ENCODE measurements around the gene PSG6. TPM values are rescaled to one million over a fixed set of nuclear protein-coding genes. Genes with fewer than 3 reads are reported as not detected.
"Not testable (repeated sequence)": the region's sequence is repeated elsewhere in the genome, so short reads cannot be mapped to it uniquely, and the experiment has no call there.

PSG6 gene
- polyA plus RNA-seq, 2 donors = not detected

DNA sequence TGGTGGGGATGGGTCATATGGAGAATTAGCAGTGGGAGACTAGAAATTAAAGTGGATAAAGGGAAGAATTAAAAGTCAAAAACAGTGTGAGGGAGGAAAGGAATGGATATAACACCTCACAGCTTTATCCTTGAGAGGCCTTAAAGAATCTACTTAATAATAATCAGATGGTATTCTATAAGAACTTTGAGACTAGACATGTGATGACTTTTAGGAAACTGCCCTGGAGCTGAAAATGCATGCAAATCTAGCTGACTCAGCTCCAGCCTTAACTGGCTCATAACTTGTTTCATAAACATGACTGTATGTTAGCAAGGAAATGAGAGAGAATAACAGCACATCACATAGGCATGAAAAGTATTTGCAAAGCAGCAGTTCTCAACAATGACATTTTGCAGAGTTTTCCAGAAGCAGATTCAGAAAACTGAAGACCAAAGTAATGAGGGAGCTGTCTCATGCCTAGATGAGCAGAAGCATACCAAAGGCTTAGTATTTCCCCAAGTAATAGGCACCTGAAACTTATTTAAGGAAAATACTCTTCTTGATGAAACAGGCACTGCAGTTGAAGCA lies 29.7 kb downstream of the PSG6 start:
- H3K27ac ChIP-seq (ENCODE audit: low read depth in 2 of 2, low read length in 1 of 2); H3K4me1 ChIP-seq (ENCODE audit: control insufficient read depth in 2 of 2, insufficient read depth in 2 of 2, low read length in 1 of 2); H3K27me3 ChIP-seq (ENCODE audit: control insufficient read depth in 1 of 2, insufficient read depth in 2 of 2, low read length in 2 of 2); H3K36me3 ChIP-seq (ENCODE audit: control insufficient read depth in 2 of 2, insufficient read depth in 2 of 2, low read length in 1 of 2); H3K9me3 ChIP-seq (ENCODE audit: control insufficient read depth in 2 of 2, insufficient read depth in 1 of 2, low read depth in 1 of 2, low read length in 1 of 2); H3K4me3 ChIP-seq (ENCODE audit: low read depth in 1 of 2, low read length in 2 of 2): not testable (repeated sequence)

DNA sequence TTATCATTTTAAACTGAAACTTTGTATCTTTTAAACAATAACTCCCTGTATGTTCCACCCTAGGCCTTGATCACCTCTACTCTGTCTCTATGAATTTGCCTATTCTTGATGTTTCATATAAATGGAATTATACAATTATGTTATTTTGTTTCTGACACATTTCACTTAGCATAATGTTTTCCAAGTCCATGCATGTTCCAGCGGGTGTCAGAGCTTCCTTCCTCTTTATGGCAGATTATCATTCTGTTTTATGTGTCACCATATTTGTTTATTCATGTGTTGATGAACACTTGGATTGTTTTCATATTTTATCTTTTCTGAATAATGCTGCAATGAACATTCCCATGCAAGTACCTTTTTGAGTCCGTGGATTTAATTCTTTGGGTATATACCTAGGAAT lies 35.0 kb downstream of the PSG6 start:
- H3K9me3 ChIP-seq (ENCODE audit: control insufficient read depth in 2 of 2, insufficient read depth in 1 of 2, low read depth in 1 of 2, low read length in 1 of 2); H3K27me3 ChIP-seq (ENCODE audit: control insufficient read depth in 1 of 2, insufficient read depth in 2 of 2, low read length in 2 of 2); H3K4me1 ChIP-seq (ENCODE audit: control insufficient read depth in 2 of 2, insufficient read depth in 2 of 2, low read length in 1 of 2); H3K36me3 ChIP-seq (ENCODE audit: control insufficient read depth in 2 of 2, insufficient read depth in 2 of 2, low read length in 1 of 2); H3K4me3 ChIP-seq (ENCODE audit: low read depth in 1 of 2, low read length in 2 of 2); H3K27ac ChIP-seq (ENCODE audit: low read depth in 2 of 2, low read length in 1 of 2): not testable (repeated sequence)
- WGBS, 2 donors = 75 to 76% methylated on average over 2 of the region's 2 CpGs

DNA sequence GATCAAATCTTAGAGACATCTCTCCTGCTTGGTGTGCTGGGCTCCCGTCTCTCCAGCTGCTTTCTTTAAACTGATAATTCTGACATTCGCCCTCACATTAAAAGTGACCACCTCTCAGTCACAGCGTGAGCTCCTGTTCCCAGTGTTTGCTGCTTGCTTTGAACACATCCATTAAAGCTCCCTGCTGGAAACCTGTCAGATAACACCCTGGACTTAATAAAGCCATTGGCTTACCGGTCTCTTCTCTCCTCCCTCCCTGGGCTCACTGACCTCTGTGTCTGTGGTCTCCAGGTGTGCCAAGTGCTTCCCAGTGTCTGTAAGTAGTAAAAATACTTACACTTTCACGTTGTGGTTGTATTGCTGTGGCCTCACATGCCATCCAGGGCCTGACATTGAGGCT lies 35.7 kb downstream of the PSG6 start:
- H3K27me3 ChIP-seq (ENCODE audit: control insufficient read depth in 1 of 2, insufficient read depth in 2 of 2, low read length in 2 of 2); H3K9me3 ChIP-seq (ENCODE audit: control insufficient read depth in 2 of 2, insufficient read depth in 1 of 2, low read depth in 1 of 2, low read length in 1 of 2); H3K4me3 ChIP-seq (ENCODE audit: low read depth in 1 of 2, low read length in 2 of 2); H3K36me3 ChIP-seq (ENCODE audit: control insufficient read depth in 2 of 2, insufficient read depth in 2 of 2, low read length in 1 of 2); H3K4me1 ChIP-seq (ENCODE audit: control insufficient read depth in 2 of 2, insufficient read depth in 2 of 2, low read length in 1 of 2); H3K27ac ChIP-seq (ENCODE audit: low read depth in 2 of 2, low read length in 1 of 2): not testable (repeated sequence)
- WGBS, 2 donors = 45 to 62% methylated on average over 5 of the region's 5 CpGs

DNA sequence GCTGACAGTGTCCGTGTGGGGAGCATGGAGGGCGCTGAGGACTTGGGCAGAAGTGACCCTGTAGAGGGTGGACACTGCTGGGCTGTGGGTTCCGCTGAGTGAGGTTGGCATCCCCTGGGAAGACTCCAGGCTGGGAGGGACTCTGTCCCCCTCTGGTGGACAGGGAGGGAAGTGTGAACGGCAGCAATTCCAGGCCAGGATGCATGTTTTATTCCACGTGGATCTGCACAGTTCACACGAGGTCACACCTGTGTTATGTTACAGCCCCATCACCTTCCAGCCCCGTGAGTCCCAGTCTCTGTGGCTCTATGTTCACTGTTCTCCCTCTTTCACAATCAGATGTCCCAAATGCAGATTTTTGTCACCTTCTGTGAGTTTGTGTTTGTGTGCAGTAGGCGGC lies 36.4 kb downstream of the PSG6 start:
- WGBS, 2 donors = 55 to 62% methylated on average over 8 of the region's 8 CpGs
- H3K4me1 ChIP-seq (ENCODE audit: control insufficient read depth in 2 of 2, insufficient read depth in 2 of 2, low read length in 1 of 2); H3K9me3 ChIP-seq (ENCODE audit: control insufficient read depth in 2 of 2, insufficient read depth in 1 of 2, low read depth in 1 of 2, low read length in 1 of 2); H3K36me3 ChIP-seq (ENCODE audit: control insufficient read depth in 2 of 2, insufficient read depth in 2 of 2, low read length in 1 of 2); H3K27ac ChIP-seq (ENCODE audit: low read depth in 2 of 2, low read length in 1 of 2); H3K27me3 ChIP-seq (ENCODE audit: control insufficient read depth in 1 of 2, insufficient read depth in 2 of 2, low read length in 2 of 2); H3K4me3 ChIP-seq (ENCODE audit: low read depth in 1 of 2, low read length in 2 of 2): not testable (repeated sequence)

DNA sequence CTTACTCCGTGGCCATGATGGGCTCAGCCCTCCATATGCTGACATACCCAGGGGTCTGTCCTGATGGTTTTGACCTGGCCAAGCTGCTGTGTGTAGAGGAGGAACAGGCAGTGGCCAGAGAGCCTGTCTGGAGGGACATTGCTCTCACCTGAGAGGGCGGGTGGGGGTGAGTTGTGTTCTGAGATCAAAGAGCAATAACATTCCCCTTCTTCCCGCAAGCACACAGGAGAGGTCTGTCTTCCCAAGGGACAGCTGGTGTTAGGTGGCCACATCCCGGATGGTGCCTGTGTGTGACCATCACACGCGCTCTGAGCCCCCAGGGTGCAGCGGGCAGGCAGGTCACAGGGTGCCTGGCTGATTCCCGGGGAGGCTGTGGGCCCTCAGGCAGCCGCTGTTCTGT lies 37.1 kb downstream of the PSG6 start:
- H3K27ac ChIP-seq (ENCODE audit: low read depth in 2 of 2, low read length in 1 of 2); H3K4me3 ChIP-seq (ENCODE audit: low read depth in 1 of 2, low read length in 2 of 2): not testable (repeated sequence)
- WGBS, 2 donors = 80 to 91% methylated on average over 7 to 9 of the region's 9 CpGs

DNA sequence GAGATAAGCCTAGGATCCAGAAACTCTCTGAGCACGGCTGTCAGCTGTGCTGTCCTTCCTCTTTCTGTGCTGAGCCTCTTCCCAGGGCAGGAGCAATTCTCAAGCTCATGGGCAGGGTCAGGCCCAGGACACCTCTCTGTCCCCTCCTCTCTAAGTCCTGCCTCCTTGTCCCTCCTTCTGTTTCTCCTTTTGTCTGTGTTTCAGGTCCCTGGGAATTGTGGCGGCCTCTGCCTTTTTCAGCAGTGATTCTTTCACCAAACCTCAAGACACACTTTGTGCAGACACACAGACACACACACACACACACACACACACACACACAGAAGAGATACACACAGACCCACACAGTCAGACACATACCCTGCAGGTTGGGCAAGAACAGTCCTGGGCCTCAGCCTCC lies 38.1 kb downstream of the PSG6 start, which contains the start of gene PSG1:
TSS of gene PSG1 (minus strand) at position 101 of the 400 bp plus-strand sequence. CDS start 132 bp downstream, outside the sequence.
- H3K36me3 ChIP-seq (ENCODE audit: control insufficient read depth in 2 of 2, insufficient read depth in 2 of 2, low read length in 1 of 2) = no peaks in the 10 kb centered on the region
- no peaks in the 10 kb centered on the region for H3K27me3 ChIP-seq (ENCODE audit: control insufficient read depth in 1 of 2, insufficient read depth in 2 of 2, low read length in 2 of 2)
- no peaks in the 10 kb centered on the region for H3K4me1 ChIP-seq (ENCODE audit: control insufficient read depth in 2 of 2, insufficient read depth in 2 of 2, low read length in 1 of 2)
- H3K27ac ChIP-seq (ENCODE audit: low read depth in 2 of 2, low read length in 1 of 2) = no peak within 1 kb of the TSS
- no peak within 1 kb of the TSS for H3K4me3 ChIP-seq (ENCODE audit: low read depth in 1 of 2, low read length in 2 of 2)
- WGBS, 2 donors = 26 to 75% methylated on average over 2 of the region's 2 CpGs
- no peaks in the 10 kb centered on the region for H3K9me3 ChIP-seq (ENCODE audit: control insufficient read depth in 2 of 2, insufficient read depth in 1 of 2, low read depth in 1 of 2, low read length in 1 of 2)

More for the DNA sequence above, 37.1 kb downstream of the PSG6 start:
- H3K4me1 ChIP-seq (ENCODE audit: control insufficient read depth in 2 of 2, insufficient read depth in 2 of 2, low read length in 1 of 2); H3K27me3 ChIP-seq (ENCODE audit: control insufficient read depth in 1 of 2, insufficient read depth in 2 of 2, low read length in 2 of 2); H3K9me3 ChIP-seq (ENCODE audit: control insufficient read depth in 2 of 2, insufficient read depth in 1 of 2, low read depth in 1 of 2, low read length in 1 of 2); H3K36me3 ChIP-seq (ENCODE audit: control insufficient read depth in 2 of 2, insufficient read depth in 2 of 2, low read length in 1 of 2): not testable (repeated sequence)

DNA sequence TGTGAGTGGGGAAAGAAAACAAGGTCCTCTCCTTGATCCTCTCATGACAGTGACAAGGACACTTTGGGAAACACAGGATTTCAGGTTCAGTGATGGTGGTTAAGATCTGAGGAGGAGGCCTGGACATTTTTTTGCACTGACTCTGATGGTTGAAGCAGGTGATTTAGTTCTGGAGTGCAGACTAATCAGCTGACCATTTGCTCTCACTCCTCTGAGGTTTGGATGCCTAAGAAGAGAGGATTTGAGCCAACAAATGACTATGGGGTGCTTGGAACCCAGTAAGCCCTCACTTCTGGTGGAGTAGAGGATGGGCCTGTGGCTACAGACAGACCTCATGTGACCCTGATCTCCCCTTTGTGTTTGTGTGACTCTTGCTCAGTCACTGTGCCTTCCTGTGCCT lies 41.1 kb downstream of the PSG6 start:
- not testable (repeated sequence) for H3K27me3 ChIP-seq (ENCODE audit: control insufficient read depth in 1 of 2, insufficient read depth in 2 of 2, low read length in 2 of 2); H3K36me3 ChIP-seq (ENCODE audit: control insufficient read depth in 2 of 2, insufficient read depth in 2 of 2, low read length in 1 of 2); H3K4me1 ChIP-seq (ENCODE audit: control insufficient read depth in 2 of 2, insufficient read depth in 2 of 2, low read length in 1 of 2); H3K27ac ChIP-seq (ENCODE audit: low read depth in 2 of 2, low read length in 1 of 2); H3K9me3 ChIP-seq (ENCODE audit: control insufficient read depth in 2 of 2, insufficient read depth in 1 of 2, low read depth in 1 of 2, low read length in 1 of 2); H3K4me3 ChIP-seq (ENCODE audit: low read depth in 1 of 2, low read length in 2 of 2)

DNA sequence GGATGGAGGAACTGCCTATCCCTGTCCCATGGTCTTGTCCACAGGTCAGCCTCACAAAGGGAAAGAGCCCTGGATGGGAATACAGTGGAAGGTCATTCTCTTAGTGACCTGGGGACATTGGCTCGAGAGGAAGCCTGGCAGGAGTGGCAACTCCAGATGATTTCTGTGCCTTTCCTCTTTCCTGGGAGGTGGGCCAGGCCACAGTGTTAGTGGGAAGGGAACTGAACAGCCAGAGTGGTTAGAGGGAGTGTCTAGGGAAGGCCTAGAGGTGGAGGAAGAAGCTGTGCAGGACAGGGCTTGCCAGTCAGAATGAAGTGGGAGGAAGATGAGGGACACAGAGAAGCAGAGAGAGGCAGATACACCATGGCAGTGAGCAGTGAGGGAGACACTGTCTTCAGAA lies 41.8 kb downstream of the PSG6 start:
- H3K27ac ChIP-seq (ENCODE audit: low read depth in 2 of 2, low read length in 1 of 2); H3K9me3 ChIP-seq (ENCODE audit: control insufficient read depth in 2 of 2, insufficient read depth in 1 of 2, low read depth in 1 of 2, low read length in 1 of 2); H3K36me3 ChIP-seq (ENCODE audit: control insufficient read depth in 2 of 2, insufficient read depth in 2 of 2, low read length in 1 of 2); H3K4me3 ChIP-seq (ENCODE audit: low read depth in 1 of 2, low read length in 2 of 2); H3K4me1 ChIP-seq (ENCODE audit: control insufficient read depth in 2 of 2, insufficient read depth in 2 of 2, low read length in 1 of 2); H3K27me3 ChIP-seq (ENCODE audit: control insufficient read depth in 1 of 2, insufficient read depth in 2 of 2, low read length in 2 of 2): not testable (repeated sequence)
- 29 to 30% methylated on average over 1 of the region's 1 CpG for WGBS, 2 donors

DNA sequence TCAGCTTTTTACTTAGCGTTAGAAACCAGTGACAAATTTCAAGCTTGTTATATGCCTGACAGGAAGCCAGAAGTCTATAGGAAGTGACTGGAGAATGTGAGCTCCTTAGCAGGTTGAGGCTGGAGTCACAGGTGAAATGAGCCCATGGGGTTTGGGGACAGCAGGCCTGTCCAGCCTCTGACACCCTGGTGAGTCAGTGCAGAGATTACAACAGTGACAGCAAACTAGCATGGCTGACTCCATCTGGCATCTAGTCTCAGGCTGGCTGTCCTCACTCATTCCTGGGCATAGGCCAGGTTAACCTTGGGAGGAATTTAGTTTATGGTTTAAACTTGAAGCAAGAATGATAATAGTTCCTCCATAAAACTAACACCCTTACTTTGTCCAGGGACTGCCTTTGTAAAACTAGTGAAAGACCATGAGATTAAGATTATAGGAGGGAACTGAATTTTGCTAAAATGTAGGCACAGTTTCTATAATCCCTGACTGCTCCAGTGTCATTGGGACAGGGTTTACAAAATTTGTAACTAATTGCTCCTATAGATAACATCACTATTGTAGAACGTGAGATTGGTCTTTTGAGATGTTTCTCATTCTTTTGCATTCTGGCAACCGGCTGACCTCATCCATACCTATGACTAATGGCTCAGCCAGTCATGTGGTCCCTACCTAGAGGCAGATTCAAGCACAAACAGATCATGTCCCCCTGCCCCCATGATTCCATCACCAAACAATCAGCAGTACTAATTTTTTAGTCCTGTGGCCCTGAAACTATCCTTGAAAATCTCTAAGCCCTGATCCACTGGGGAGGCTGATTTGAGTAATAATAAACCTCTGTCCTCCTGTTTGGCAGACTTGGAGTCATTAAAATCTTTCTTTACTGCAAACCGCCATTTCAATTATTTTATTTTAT lies 42.5 kb downstream of the PSG6 start:
- H3K27me3 ChIP-seq (ENCODE audit: control insufficient read depth in 1 of 2, insufficient read depth in 2 of 2, low read length in 2 of 2); H3K9me3 ChIP-seq (ENCODE audit: control insufficient read depth in 2 of 2, insufficient read depth in 1 of 2, low read depth in 1 of 2, low read length in 1 of 2); H3K4me3 ChIP-seq (ENCODE audit: low read depth in 1 of 2, low read length in 2 of 2); H3K4me1 ChIP-seq (ENCODE audit: control insufficient read depth in 2 of 2, insufficient read depth in 2 of 2, low read length in 1 of 2); H3K36me3 ChIP-seq (ENCODE audit: control insufficient read depth in 2 of 2, insufficient read depth in 2 of 2, low read length in 1 of 2); H3K27ac ChIP-seq (ENCODE audit: low read depth in 2 of 2, low read length in 1 of 2): not testable (repeated sequence)
- WGBS, 2 donors = 64 to 66% methylated on average over 4 of the region's 4 CpGs

DNA sequence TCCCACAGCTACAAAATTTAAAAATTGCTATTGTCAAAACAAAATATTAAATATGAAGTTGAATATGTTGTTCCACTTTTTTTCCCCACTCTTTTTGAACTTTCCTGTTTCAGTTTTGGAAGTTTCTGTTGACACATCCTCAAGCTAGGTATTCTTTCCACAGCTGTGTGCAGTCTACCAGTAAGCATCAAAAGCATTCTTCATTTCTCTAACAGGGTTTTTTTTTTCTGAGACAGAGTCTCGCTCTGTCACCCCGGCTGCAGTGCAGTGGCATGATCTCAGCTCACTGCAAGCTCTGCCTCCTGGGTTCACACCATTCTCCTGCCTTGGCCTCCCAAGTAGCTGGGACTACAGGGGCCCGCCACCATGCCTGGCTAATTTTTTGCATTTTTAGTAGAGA lies 43.6 kb downstream of the PSG6 start:
- H3K4me1 ChIP-seq (ENCODE audit: control insufficient read depth in 2 of 2, insufficient read depth in 2 of 2, low read length in 1 of 2); H3K36me3 ChIP-seq (ENCODE audit: control insufficient read depth in 2 of 2, insufficient read depth in 2 of 2, low read length in 1 of 2); H3K27ac ChIP-seq (ENCODE audit: low read depth in 2 of 2, low read length in 1 of 2); H3K9me3 ChIP-seq (ENCODE audit: control insufficient read depth in 2 of 2, insufficient read depth in 1 of 2, low read depth in 1 of 2, low read length in 1 of 2); H3K27me3 ChIP-seq (ENCODE audit: control insufficient read depth in 1 of 2, insufficient read depth in 2 of 2, low read length in 2 of 2); H3K4me3 ChIP-seq (ENCODE audit: low read depth in 1 of 2, low read length in 2 of 2): not testable (repeated sequence)
- 86 to 90% methylated on average over 3 of the region's 3 CpGs for WGBS, 2 donors
